Suprapubic skin (tissue), 4 donors: ENCODE results near the gene MAFF. TPM values are rescaled to one million over a fixed set of nuclear protein-coding genes. Genes with fewer than 3 reads are reported as not detected.

Experiments used
- DNase-seq, 2 donors: peaks; one replicate each; pipeline ENCODE4 v3.0.0-alpha.2; 2019; ENCODE audit warnings: low spot score in 2 of 2
- H3K27ac ChIP-seq: fragments of 200-600 bp; sonication (generic); one replicate; pipeline ENCODE4 v1.5.1; 2019
- H3K27me3 ChIP-seq: fragments of 200-600 bp; sonication (generic); one replicate; pipeline ENCODE4 v1.5.1; 2019
- H3K36me3 ChIP-seq: fragments of 200-600 bp; sonication (generic); one replicate; pipeline ENCODE4 v1.5.1; 2019
- H3K4me1 ChIP-seq: fragments of 200-600 bp; sonication (generic); one replicate; pipeline ENCODE4 v1.5.1; 2019
- H3K4me3 ChIP-seq: fragments of 200-600 bp; sonication (generic); one replicate; pipeline ENCODE4 v1.5.1; 2019; ENCODE audit warnings: mild to moderate bottlenecking
- H3K9me3 ChIP-seq: fragments of 200-600 bp; sonication (generic); one replicate; pipeline ENCODE4 v1.5.1; 2019
- CTCF ChIP-seq, 2 donors: fragments of 200-600 bp in 1 of 2; fragments of 450-650 bp in 1 of 2; sonication (generic) in 1 of 2; IDR thresholded peaks; one replicate each; pipeline ENCODE4 v1.5.1; 2016 to 2019; ENCODE audit warnings: antibody characterized with exemption in 2 of 2, mild to moderate bottlenecking in 1 of 2, moderate library complexity in 1 of 2
- EP300 ChIP-seq: sonication (generic); formaldehyde crosslinking; IDR thresholded peaks from one replicate; pipeline ENCODE4 v1.6.1; 2017; ENCODE audit warnings: antibody characterized with exemption
- POLR2A ChIP-seq, 2 donors: fragments of 450-650 bp; IDR thresholded peaks; one replicate each; pipeline ENCODE4 v1.6.1; 2017; ENCODE audit warnings: antibody characterized with exemption in 2 of 2, mild to moderate bottlenecking in 2 of 2, moderate library complexity in 2 of 2
- POLR2AphosphoS5 ChIP-seq, 3 donors: sonication (generic); formaldehyde crosslinking; IDR thresholded peaks; one replicate each; pipeline ENCODE4 v1.6.1; 2017; ENCODE audit warnings: antibody characterized with exemption in 3 of 3
- WGBS: methylation state at CpG from one replicate; pipeline ENCODE4 v1.1.5; 2018; 5-methylcytosine and 5-hydroxymethylcytosine counted together
- total RNA-seq, 4 donors: library from RNA; depleted of rRNA; stranded (reverse); fragments of >200 nt; gene quantifications; one replicate each; pipeline ENCODE4 v1.1.0, GENCODE V29; 2016

Gene MAFF
- total RNA-seq, 4 donors from 2014 or later: 27.3 to 70.1 (median 52.8) TPM

DNA sequence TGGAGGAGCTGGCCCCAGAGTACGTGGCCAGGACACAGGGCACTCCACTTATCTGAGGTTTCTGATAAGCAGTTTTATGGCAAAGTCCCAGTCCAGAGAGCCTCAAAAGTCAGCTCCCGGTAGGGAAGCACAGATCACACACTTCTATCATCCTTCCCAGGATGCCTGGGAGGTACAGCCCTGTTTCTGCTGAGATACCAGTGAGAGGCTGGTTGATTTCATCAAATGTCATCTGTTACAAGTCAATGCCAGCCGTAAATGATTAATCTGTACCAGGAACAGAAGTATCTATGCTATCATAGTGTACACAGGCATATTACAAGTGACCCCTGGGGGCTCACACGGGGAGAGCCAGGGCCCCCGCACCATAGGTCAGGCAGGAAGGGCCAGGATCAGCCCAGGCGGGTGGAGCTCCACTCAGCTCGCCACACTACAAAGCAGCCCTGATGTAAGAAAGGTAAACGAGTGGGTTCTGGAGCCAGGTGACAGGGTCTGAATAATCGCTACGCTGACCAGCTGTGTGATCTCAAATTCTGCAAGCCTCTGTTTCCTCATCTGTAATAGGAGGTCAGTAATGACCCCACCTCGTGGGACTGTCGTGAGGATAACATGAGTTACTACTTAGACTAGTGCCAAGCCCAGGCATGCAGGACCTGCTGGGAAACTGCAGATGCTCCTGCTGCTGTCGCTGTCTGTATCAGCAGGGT is 37.8 kb upstream of the MAFF start:
- peaks cover 18% of the 10 kb centered on the region for H3K36me3 ChIP-seq
- TF ChIP-seq EP300 (no peak), CTCF (IDR thresholded peaks at IDR 0.05) (no peak), POLR2AphosphoS5 (IDR thresholded peaks at IDR 0.05) (no peak), POLR2A (IDR thresholded peaks at IDR 0.05) (no peak)
- 86% methylated on average over 8 of the region's 13 CpGs for WGBS
- no peak overlapping the region for H3K27ac ChIP-seq
- H3K4me3 ChIP-seq: no peak overlapping the region
- no peaks in the 10 kb centered on the region for H3K9me3 ChIP-seq
- H3K27me3 ChIP-seq: no peaks in the 10 kb centered on the region
- DNase-seq: peak in 1 of 2 donors; percentile 46
- H3K4me1 ChIP-seq: peaks cover 7% of the 10 kb centered on the region

DNA sequence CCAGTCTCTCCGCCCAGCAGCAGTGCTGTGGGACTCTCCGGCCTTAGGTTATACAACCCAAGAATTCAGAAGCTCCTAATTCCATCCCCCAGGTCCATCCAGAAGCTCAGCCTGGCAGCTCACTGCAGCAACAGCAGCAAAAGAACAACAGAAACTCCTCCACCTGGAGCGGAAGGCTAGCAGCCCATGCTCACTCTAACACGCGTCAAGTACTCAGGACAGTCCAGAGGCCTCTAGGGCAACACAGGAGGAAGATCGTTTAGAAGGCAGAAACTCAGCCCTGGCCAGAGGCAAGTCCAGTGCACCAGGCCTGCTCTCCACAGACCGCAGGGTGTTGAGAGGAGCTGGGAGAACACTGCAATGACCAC is 37.3 kb upstream of the MAFF start:
- H3K4me3 ChIP-seq: no peak overlapping the region
- WGBS: 90% methylated on average over 2 of the region's 7 CpGs
- H3K27ac ChIP-seq: no peak overlapping the region
- H3K27me3 ChIP-seq: no peaks in the 10 kb centered on the region
- TF ChIP-seq POLR2AphosphoS5 (IDR thresholded peaks at IDR 0.05) (no peak), POLR2A (IDR thresholded peaks at IDR 0.05) (no peak), CTCF (IDR thresholded peaks at IDR 0.05) (no peak), EP300 (no peak)
- DNase-seq: peak in 1 of 2 donors; percentile 33
- H3K9me3 ChIP-seq: no peaks in the 10 kb centered on the region
- H3K36me3 ChIP-seq: peaks cover 18% of the 10 kb centered on the region
- H3K4me1 ChIP-seq: peaks cover 7% of the 10 kb centered on the region

DNA sequence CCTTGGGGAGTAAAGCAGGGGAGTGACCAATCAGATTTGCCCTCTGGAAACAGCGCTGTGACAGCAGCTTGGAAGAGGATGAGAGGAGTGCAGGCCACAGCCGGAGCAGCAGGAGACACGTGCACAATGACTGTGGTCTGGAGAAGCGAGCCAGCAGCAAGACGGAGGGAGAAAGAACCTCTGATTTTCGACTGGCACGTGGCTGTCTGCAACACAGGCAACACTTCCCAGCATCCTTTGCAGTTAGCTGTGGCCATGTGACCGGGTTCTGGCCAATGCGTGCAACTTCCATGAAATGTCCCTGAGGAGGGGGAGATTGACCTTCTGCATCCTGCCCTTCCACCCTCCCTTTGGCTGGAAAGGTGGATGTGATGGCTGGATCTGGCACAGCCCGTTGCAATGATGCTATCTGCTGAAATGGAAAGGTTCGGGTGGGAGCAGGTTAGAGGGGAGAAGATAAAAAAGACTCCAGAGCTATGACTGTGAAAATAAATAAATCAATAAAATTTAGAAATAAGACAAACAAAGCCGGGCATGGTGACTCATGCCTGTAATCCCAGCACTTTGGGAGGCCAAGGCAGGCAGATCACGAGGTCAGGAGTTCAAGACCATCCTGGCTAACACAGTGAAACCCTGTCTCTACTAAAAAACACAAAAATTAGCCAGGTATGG is 35.7 kb upstream of the MAFF start:
- H3K4me1 ChIP-seq: peaks cover 7% of the 10 kb centered on the region
- no peaks in the 10 kb centered on the region for H3K27me3 ChIP-seq
- H3K9me3 ChIP-seq: no peaks in the 10 kb centered on the region
- peak in 1 of 2 donors; percentile 20 for DNase-seq
- no peak overlapping the region for H3K4me3 ChIP-seq
- H3K36me3 ChIP-seq: peaks cover 18% of the 10 kb centered on the region
- H3K27ac ChIP-seq: no peak overlapping the region
- WGBS: 88% methylated on average over 12 of the region's 13 CpGs
- TF ChIP-seq EP300: no peak
- TF ChIP-seq POLR2A (IDR thresholded peaks at IDR 0.05): no peak
- TF ChIP-seq CTCF (IDR thresholded peaks at IDR 0.05): no peak
- no peak for TF ChIP-seq POLR2AphosphoS5 (IDR thresholded peaks at IDR 0.05)

- peak overlapping the region; percentile 24 for H3K27ac ChIP-seq
- no peak for TF ChIP-seq POLR2A (IDR thresholded peaks at IDR 0.05)
- TF ChIP-seq EP300: no peak
- TF ChIP-seq CTCF (IDR thresholded peaks at IDR 0.05): no peak
- no peak for TF ChIP-seq POLR2AphosphoS5 (IDR thresholded peaks at IDR 0.05)
- no peaks in the 10 kb centered on the region for H3K9me3 ChIP-seq
- peaks cover 18% of the 10 kb centered on the region for H3K4me1 ChIP-seq
- DNase-seq: peak in 1 of 2 donors; percentile 58
- WGBS: 55% methylated on average over 5 of the region's 7 CpGs
- peaks cover 18% of the 10 kb centered on the region for H3K36me3 ChIP-seq
- H3K27me3 ChIP-seq: no peaks in the 10 kb centered on the region
- H3K4me3 ChIP-seq: no peak overlapping the region
Observed at GRCh38 chr22:38167988-38168407, 33.8 kb upstream of the MAFF start.

DNA sequence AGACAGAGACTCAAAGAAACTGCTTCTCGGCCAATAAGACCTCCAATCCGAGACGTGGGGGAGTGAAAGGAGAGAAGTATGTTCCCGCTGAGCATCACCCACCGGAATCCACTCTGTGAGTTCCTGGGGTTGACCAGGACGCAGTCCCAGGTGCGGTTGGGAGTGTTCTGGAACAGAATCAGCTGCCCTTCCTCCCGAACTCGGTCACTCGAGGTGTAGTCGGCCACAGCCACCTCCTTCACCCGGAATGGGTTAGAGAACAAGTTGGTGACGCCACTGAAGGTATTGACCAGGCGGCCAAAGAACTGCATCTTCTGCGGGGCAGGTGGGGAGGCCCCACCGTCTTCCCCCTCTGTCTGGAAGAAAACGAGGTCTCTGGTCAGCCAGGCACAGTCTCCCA is 32.7 kb upstream of the MAFF start:
- H3K9me3 ChIP-seq: no peaks in the 10 kb centered on the region
- H3K4me3 ChIP-seq: no peak overlapping the region
- peaks cover 23% of the 10 kb centered on the region for H3K4me1 ChIP-seq
- WGBS: 95% methylated on average over 17 of the region's 17 CpGs
- TF ChIP-seq EP300: no peak
- no peak for TF ChIP-seq POLR2A (IDR thresholded peaks at IDR 0.05)
- TF ChIP-seq POLR2AphosphoS5 (IDR thresholded peaks at IDR 0.05): no peak
- no peak for TF ChIP-seq CTCF (IDR thresholded peaks at IDR 0.05)
- peak in 1 of 2 donors; percentile 50 for DNase-seq
- H3K27ac ChIP-seq: no peak overlapping the region
- H3K36me3 ChIP-seq: peaks cover 18% of the 10 kb centered on the region
- no peaks in the 10 kb centered on the region for H3K27me3 ChIP-seq
